Stimulated activated naive CD8-positive, alpha-beta T cell treated with anti-CD3 and anti-CD28 coated beads, Interleukin-15, Interleukin-2, amounts not matched to agents 100 ng/mL and 50 ng/mL, for 24 hours (primary cell): Measurements from ENCODE around the gene FRMD4A.

Source experiments
- H3K27ac Mint-ChIP-seq: one replicate; pipeline ENCODE4 v1.8.0; 2021; ENCODE audit warnings: mild to moderate bottlenecking, mixed read lengths
- H3K27me3 Mint-ChIP-seq: one replicate; pipeline ENCODE4 v1.8.0; 2021; ENCODE audit warnings: mixed read lengths
- H3K36me3 Mint-ChIP-seq: one replicate; pipeline ENCODE4 v1.8.0; 2021; ENCODE audit warnings: low read depth, mixed read lengths
- H3K4me1 Mint-ChIP-seq: one replicate; pipeline ENCODE4 v1.8.0; 2021; ENCODE audit warnings: low read depth, mixed read lengths
- H3K4me3 Mint-ChIP-seq: one replicate; pipeline ENCODE4 v1.8.0; 2021; ENCODE audit warnings: mild to moderate bottlenecking, mixed read lengths
- H3K9me3 Mint-ChIP-seq: one replicate; pipeline ENCODE4 v1.8.0; 2021; ENCODE audit warnings: mixed read lengths

The FRMD4A gene

DNA sequence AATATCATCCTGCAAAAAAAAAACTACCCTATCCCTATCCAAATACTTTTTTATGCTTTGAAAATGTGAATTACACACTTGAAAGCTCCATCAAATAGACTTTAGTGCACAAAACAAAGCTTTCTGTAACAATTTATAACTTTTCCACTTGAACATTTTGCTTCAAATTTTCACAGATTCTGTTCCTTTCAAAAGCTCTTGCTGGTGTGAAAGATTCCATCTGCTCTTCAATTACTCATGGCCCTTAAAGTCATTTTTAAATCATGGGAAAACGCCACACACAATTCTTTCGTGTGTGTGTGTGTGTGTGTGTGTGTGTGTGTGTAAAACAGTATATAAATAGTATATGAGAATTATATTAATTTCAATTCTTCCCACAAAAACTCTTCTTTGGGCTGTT is 576.4 kb downstream of the FRMD4A start:
- H3K4me3 Mint-ChIP-seq = no peak overlapping the region
- H3K27me3 Mint-ChIP-seq = no peaks in the 10 kb centered on the region
- peaks cover 3% of the 10 kb centered on the region for H3K4me1 Mint-ChIP-seq
- no peak overlapping the region for H3K27ac Mint-ChIP-seq
- H3K9me3 Mint-ChIP-seq = no peaks in the 10 kb centered on the region
- no peaks in the 10 kb centered on the region for H3K36me3 Mint-ChIP-seq

DNA sequence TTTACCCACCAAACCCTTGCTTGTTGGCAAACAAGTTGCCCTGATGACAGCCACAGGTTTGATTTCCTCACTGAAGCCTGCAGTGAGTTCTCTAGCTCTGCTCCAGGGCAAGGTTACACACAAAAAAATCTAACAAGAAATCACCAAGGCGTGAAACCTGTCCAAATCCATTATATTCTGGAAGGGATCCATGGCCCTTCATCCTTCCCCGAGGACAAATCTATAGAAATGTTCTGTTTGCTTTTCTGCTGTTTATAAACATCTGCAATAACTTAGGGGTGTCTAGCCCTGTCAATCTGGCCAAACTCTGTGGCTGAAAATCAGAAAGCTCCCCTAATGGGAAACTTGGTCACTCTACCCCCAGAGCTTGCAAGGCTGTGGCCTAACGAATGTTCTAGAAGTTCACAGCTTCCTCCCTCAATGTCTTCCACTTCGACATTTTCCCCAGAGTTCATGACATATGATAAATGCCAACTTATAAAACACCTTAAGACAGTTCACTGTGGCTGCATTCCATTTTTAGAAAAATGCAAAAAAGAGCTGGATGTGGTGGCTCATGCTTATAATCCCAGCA is 579.4 kb downstream of the FRMD4A start:
- Mint-ChIP-seq H3K36me3 (no peaks in the 10 kb centered on the region), H3K27me3 (no peaks in the 10 kb centered on the region), H3K4me1 (no peaks in the 10 kb centered on the region), H3K9me3 (no peaks in the 10 kb centered on the region), H3K27ac (no peak overlapping the region), H3K4me3 (no peak overlapping the region)

DNA sequence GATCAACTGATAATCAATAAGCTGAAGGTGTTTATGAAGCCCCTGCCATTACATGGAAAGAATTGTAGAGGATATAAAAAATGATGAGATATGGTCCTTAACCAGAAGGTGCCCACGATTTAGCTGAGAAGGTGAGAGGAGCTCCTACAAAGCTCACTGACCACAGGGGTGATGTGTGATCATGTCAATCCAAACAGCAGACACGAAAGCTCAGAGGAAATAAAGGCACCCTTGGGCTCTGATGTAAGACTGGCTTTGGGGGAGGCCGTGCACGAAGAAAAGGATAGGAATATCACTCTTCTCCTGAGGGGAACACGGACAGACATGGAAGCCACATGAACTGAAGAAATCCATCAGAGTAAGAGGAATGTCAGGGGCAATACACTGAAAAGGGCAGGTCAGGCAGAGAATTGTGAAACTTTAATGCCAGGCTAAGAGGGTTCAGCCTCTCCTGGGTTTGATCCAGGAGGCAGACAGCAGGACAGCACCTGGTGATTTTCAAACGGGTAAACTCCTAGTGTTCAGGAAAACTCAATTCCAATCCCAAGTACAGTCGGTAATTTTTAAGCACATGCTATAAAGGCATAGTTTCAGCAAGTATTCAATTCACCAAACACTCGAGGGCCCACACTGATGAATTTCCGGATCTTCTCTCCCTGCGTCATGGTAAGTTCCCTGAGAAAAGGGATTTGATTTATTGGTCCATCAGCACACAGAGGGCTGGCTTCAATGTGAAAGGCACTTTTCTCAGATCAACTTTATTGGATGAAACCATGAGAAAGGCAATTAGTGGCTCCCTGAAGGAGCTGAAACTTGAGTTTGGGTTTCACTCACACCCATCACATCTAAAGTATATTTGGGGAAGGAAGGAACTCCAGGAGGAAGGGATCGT is 580.2 kb downstream of the FRMD4A start:
- Mint-ChIP-seq H3K4me3 (no peak overlapping the region), H3K9me3 (no peaks in the 10 kb centered on the region), H3K27ac (no peak overlapping the region), H3K27me3 (no peaks in the 10 kb centered on the region), H3K4me1 (no peaks in the 10 kb centered on the region), H3K36me3 (no peaks in the 10 kb centered on the region)

DNA sequence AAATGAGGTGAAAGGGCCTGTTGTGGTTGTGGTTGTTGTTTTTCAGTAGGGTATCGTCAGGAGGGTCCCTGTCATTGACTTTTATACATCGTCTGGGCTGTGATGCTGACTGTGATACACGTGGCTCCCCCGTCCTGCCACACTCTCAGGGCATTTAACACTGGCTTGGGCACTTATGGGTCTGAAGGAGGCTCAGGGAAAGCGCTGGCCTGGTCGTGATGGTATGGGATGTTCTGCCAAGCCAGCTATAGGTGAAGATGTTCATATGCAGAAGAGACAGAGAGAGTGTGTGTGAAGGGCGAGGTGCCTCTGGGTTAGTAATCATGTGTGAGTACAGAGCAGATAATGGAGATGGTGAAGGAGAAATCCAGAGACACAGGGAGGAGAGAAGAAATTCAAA is 585.5 kb downstream of the FRMD4A start:
- Mint-ChIP-seq H3K36me3 (no peaks in the 10 kb centered on the region), H3K27me3 (peaks cover 3% of the 10 kb centered on the region), H3K4me1 (peaks cover 13% of the 10 kb centered on the region), H3K9me3 (no peaks in the 10 kb centered on the region), H3K4me3 (no peak overlapping the region), H3K27ac (no peak overlapping the region)

DNA sequence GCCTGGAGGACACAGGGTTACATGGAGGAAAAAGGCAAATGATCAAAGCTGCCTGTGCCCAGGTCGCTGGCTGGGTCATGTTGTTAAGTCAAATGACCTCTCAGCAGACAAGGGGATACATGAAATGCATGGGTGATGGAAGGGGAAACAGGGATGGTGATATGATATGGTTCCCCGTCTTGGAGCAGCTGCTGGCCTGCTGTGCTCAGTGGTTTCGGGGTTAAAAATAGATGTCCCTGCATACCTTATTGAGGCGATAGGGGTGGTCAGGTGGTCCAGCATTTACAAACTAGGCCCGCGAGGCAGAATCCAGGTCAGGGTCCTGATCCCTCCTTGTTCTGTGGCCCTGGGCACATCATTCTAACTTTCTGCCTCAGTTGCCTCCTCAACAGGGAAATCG is 586.8 kb downstream of the FRMD4A start:
- no peak overlapping the region for H3K27ac Mint-ChIP-seq
- H3K4me1 Mint-ChIP-seq = peaks cover 13% of the 10 kb centered on the region
- H3K27me3 Mint-ChIP-seq = peaks cover 3% of the 10 kb centered on the region
- no peaks in the 10 kb centered on the region for H3K36me3 Mint-ChIP-seq
- no peak overlapping the region for H3K4me3 Mint-ChIP-seq
- H3K9me3 Mint-ChIP-seq = no peaks in the 10 kb centered on the region

DNA sequence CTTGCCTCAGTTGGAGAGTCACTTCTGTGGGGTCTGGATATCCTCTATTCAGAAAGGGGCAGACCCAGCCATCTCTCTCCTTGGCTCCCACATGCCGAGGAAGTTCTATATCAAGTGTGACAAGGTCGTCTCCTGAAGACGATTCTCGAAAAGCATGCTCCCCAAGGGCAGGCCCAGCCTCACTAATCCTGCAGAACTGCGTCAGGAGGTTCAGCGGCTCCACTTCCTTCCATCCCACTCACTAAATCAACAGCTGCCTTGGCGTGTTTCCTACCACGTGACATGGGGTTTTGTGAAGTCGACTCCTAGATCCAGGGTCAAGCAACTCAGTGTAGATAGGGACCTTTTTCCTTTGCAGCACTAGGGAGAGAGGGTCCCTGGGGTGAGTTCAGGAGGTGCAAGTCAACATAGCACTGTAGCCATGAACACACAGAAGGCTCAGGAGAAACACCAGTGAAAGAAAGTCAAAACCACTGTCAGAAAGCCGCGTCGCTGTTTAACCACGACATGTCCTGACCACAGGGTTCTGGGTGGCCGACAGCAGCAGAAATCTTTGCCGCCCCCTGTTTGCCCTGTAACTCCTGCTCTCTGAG is 587.5 kb downstream of the FRMD4A start:
- H3K9me3 Mint-ChIP-seq = no peaks in the 10 kb centered on the region
- peaks cover 13% of the 10 kb centered on the region for H3K4me1 Mint-ChIP-seq
- H3K27me3 Mint-ChIP-seq = peaks cover 3% of the 10 kb centered on the region
- H3K27ac Mint-ChIP-seq = no peak overlapping the region
- no peak overlapping the region for H3K4me3 Mint-ChIP-seq
- H3K36me3 Mint-ChIP-seq = no peaks in the 10 kb centered on the region

DNA sequence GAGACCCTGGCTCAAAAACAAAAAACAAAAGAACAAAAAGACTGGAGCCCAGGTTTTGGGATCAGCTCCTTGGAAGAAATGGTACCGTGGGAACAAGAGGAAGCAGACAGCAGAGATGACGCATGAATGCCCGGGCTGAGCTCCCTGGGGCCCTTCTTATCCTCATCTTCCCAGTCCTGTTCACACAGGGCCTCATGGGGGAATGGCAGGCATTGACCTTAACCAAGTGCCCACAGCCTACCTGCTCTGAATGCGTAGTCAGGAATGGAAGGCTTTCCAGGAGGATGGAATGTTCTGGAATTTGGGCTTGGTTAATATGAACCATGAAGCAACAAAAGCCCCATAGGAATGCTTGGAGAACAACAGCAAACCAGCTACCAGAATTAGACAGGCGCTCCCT is 589.3 kb downstream of the FRMD4A start:
- Mint-ChIP-seq H3K9me3 (no peaks in the 10 kb centered on the region), H3K4me1 (peaks cover 13% of the 10 kb centered on the region), H3K27me3 (peaks cover 3% of the 10 kb centered on the region), H3K4me3 (no peak overlapping the region), H3K36me3 (no peaks in the 10 kb centered on the region), H3K27ac (no peak overlapping the region)

DNA sequence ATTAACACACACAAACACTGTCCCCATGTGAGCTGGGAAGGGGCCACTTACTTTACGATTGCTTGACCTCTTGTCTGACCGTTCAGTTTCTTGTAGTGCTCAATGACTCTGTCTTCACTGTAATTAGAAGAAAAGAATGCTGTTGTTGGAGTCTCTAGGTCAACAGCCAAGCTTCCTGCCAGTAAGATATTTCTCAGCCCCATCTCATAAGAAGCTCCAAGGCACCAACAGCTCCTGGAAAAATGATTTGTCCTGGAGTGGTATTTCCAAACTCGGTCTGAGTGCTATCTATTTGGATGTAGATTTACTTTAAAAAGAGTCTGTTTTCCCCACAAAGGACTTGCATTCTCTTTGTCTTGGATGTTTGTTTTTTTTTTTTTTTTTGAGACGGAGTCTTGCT is 590.3 kb downstream of the FRMD4A start:
- no peak overlapping the region for H3K27ac Mint-ChIP-seq
- no peaks in the 10 kb centered on the region for H3K9me3 Mint-ChIP-seq
- no peak overlapping the region for H3K4me3 Mint-ChIP-seq
- H3K27me3 Mint-ChIP-seq = peaks cover 3% of the 10 kb centered on the region
- peaks cover 13% of the 10 kb centered on the region for H3K4me1 Mint-ChIP-seq
- H3K36me3 Mint-ChIP-seq = no peaks in the 10 kb centered on the region

DNA sequence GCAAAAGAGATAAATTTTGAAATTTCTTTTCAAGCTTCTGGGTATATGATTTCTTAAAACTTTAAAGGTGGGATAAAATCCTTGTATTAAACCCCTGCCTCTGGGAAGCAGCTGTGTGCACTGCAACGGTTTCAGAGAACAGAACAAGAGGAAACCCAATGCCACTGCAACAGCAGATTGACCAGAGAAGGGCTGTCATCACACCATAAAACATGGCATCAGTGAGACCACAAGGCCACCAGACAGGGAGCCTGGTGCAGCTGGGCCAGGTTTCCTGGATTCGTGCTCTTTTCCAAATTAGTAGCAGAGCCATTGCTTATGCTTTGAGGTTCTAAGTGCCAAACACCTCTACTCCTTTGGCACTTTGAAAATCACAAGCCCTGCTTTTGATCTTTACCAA is 591.5 kb downstream of the FRMD4A start:
- no peaks in the 10 kb centered on the region for H3K36me3 Mint-ChIP-seq
- H3K27ac Mint-ChIP-seq = no peak overlapping the region
- H3K9me3 Mint-ChIP-seq = no peaks in the 10 kb centered on the region
- H3K27me3 Mint-ChIP-seq = peaks cover 3% of the 10 kb centered on the region
- H3K4me1 Mint-ChIP-seq = peaks cover 13% of the 10 kb centered on the region
- H3K4me3 Mint-ChIP-seq = no peak overlapping the region

DNA sequence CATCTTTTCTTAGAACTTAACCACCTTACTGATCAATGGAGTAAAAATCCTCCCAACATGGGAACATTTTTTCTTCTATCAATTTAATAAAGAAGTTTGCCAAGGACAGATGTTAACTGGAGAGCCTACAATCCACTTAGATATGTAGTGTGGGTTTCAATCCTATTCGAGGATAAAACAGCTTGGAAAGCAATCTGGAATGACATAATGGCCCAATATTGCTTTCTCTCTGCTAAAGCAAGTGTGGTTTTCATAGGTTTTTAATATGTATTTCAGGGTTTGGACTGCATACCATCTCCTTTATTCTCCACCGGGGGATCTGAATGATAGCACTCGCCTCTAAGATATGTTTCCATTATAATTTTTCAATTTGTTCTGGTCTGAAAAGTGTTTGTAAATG is 594.2 kb downstream of the FRMD4A start:
- Mint-ChIP-seq H3K4me3 (no peak overlapping the region), H3K36me3 (no peaks in the 10 kb centered on the region), H3K4me1 (no peaks in the 10 kb centered on the region), H3K27me3 (no peaks in the 10 kb centered on the region), H3K9me3 (no peaks in the 10 kb centered on the region), H3K27ac (no peak overlapping the region)

DNA sequence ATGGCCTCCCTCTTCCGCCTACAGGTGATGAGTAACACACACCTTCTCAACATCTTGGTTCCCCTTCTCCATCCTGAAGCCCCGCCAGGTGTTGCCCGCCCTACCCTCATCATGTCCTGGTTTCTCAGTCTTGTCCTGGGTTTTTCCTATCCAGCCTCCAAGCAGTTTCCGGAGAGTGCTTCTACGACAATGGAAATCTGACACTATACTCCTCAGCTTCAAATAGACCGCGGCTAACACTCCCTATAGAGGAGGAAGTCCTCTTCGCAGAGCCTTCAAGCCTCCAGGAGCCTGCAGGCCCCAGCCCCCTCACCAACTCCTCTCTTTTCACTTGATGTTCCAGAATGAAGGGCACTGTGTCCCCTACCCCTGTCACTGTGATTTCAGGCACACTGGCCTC is 596.6 kb downstream of the FRMD4A start:
- no peaks in the 10 kb centered on the region for H3K4me1 Mint-ChIP-seq
- H3K27me3 Mint-ChIP-seq = no peaks in the 10 kb centered on the region
- H3K27ac Mint-ChIP-seq = no peak overlapping the region
- H3K9me3 Mint-ChIP-seq = no peaks in the 10 kb centered on the region
- no peak overlapping the region for H3K4me3 Mint-ChIP-seq
- H3K36me3 Mint-ChIP-seq = no peaks in the 10 kb centered on the region

DNA sequence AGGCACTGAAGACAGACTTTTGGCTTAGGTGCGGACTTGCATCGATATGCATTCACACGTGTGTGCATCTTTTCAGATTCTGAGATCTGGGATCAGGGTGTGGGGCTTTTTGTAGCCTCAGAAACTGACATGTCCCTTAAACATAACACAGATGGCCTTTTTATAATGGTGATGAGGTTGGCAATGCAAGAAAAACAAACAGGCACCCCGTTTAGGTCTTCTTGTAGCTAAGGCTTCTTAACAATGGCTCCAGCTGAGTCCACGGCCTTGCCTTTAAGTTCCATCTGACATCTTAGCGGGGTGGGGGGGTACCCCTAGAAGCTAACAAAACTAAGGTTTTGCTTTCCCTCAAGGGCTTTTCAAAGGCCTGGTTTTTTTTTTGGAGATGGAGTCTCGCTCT is 597.7 kb downstream of the FRMD4A start:
- Mint-ChIP-seq H3K27ac (no peak overlapping the region), H3K9me3 (no peaks in the 10 kb centered on the region), H3K4me3 (no peak overlapping the region), H3K36me3 (no peaks in the 10 kb centered on the region), H3K4me1 (no peaks in the 10 kb centered on the region), H3K27me3 (no peaks in the 10 kb centered on the region)

DNA sequence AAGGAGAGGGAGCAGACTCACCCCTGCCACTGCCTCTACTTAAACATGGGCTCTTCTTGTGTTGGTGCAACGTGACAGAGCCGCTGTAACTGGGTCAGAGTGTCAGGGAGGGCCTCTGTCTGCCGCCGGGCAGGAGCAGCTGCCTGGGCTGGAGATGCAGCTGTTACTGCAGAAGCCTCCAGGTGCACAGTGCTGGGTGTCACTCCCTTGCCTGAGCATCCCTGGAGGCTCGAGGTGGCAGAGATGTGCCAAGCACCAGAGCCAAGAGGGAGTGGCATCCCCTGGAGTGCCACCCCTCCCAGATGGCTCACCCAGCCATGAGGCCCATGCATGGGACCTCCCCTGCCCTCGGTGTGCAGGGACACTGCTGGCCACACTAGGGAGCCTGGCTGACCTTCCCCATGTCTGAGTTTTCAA is 598.3 kb downstream of the FRMD4A start:
- H3K27ac Mint-ChIP-seq = no peak overlapping the region
- H3K4me1 Mint-ChIP-seq = no peaks in the 10 kb centered on the region
- H3K36me3 Mint-ChIP-seq = no peaks in the 10 kb centered on the region
- H3K9me3 Mint-ChIP-seq = no peaks in the 10 kb centered on the region
- no peak overlapping the region for H3K4me3 Mint-ChIP-seq
- no peaks in the 10 kb centered on the region for H3K27me3 Mint-ChIP-seq

DNA sequence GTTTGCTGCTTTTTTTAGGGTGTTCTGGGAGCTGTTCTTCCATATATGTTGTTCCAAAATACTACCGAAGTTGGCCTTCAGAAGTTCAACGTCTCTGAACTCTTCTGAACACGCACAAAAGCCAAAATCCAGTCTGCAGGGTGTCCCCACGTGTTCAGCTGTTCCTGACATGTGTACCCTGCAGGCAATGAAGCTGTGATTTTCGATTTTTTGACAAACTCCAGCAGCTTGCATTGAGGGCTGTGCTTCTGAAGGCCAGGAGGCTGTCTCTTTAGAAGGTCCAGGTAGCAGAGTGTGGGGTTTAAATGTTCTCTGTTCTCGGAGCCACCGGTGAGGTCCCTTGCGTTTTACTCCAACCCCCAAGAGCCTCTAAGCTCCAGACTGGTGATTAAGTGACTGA is 598.9 kb downstream of the FRMD4A start:
- Mint-ChIP-seq H3K36me3 (no peaks in the 10 kb centered on the region), H3K27me3 (no peaks in the 10 kb centered on the region), H3K4me3 (no peak overlapping the region), H3K27ac (no peak overlapping the region), H3K4me1 (no peaks in the 10 kb centered on the region), H3K9me3 (no peaks in the 10 kb centered on the region)

DNA sequence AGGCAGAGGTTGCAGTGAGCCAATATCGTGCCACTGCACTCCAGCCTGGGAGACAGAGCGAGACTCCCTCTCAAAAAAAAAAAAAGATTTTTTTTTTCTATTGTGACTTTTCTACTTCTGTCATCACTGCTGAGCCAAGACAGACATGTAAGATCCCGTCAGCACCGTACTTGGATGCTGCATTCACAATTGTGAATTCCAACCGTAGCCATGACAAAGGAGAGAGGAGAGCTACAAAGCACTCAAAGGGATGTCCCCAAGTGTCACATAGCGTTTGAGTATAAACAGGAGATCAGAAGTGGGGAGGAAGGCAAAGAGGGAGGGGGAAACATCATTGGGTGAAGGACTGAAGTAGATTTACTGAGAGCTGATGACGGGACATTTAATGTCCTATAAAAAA is 599.8 kb downstream of the FRMD4A start:
- no peaks in the 10 kb centered on the region for H3K9me3 Mint-ChIP-seq
- H3K4me3 Mint-ChIP-seq = no peak overlapping the region
- H3K27me3 Mint-ChIP-seq = no peaks in the 10 kb centered on the region
- H3K36me3 Mint-ChIP-seq = no peaks in the 10 kb centered on the region
- no peaks in the 10 kb centered on the region for H3K4me1 Mint-ChIP-seq
- no peak overlapping the region for H3K27ac Mint-ChIP-seq
